Measurements from ENCODE around the gene DSCAML1. TPM values are rescaled to one million over a fixed set of nuclear protein-coding genes. Genes with fewer than 3 reads are reported as not detected.

DSCAML1 gene
- total RNA-seq, 1 experiment from 2014 or later: not detected

DNA sequence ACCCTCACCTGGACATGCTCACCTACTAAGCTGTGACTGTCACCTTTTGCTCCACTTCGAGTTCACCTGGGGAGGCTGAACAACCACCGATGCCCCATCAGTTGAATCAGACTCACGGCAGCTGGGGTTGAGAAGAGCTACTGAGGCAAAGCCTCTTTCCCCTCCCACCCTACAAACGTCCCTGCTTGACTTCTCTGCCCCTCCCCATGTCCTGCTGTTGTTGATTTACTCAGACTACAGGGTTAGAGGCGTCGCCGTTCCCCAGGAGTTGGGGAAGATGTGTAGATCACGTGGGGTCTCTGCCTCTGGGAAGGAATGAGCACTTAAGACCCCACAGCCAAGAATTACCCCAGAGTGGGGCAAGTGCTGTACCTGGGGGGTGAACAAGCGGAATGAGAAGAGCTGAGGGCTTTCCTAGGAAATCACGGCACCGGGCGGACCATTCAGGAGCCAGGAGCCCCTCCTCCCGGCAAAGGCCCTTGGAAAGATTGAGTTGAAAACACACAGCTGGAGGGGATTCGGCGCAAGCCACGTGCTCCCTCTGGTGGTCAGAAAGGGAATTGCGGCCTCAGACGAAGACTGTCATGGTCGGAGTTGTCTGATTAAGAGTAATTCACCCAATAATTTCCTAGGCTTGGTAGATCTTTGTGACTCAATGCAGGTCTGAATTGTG is 20.5 kb upstream of the DSCAML1 start:
- intact Hi-C loops (cut with micrococcal nuclease): loop anchor here (1.0 to 2.0 kb wide), 2 partner anchors 391 to 585 kb away; partner anchors contain the start of genes PCSK7 and RNF214
- Histone ChIP-seq H3K27ac (ENCODE audit: low read depth, low read length) (no peak overlapping the region; the same call in 1 of the 2 replicates), H4K20me1 (ENCODE audit: insufficient read depth) (no peaks in the 10 kb centered on the region), H3K4me1 (ENCODE audit: control insufficient read depth in 1 of 2, insufficient read depth in 2 of 2, low read length in 2 of 2) (peaks cover 15 to 63% of the 10 kb centered on the region in 2 experiments), H3K27me3 (ENCODE audit: insufficient read depth, low read length) (no peaks in the 10 kb centered on the region), H3K9me2 (ENCODE audit: insufficient read depth) (no peaks in the 10 kb centered on the region), H2AFZ (ENCODE audit: low read depth, low read length, poor library complexity, severe bottlenecking) (peak overlapping the region; percentile 87), H3K9me3 (ENCODE audit: control insufficient read depth in 1 of 2, insufficient read depth in 1 of 2, low read depth in 1 of 2, low read length in 2 of 2) (no peaks in the 10 kb centered on the region), H3K9ac (ENCODE audit: low read length) (0 out of 2 replicates have a peak overlapping the region, but pooled peaks have one; percentile 21), H3K36me3 (ENCODE audit: control insufficient read depth in 1 of 2, insufficient read depth in 2 of 2, low read length in 2 of 2) (no peaks in the 10 kb centered on the region), H3K4me3 (replicated peaks in 1 of 2; ENCODE audit: low read depth in 1 of 2, low read length in 2 of 2) (no peak overlapping the region), H3K4me2 (ENCODE audit: low read length) (peak overlapping the region; percentile 63), H3K79me2 (ENCODE audit: insufficient read depth, low read length) (no peaks in the 10 kb centered on the region)
- ChIA-PET RAD21 (ENCODE audit: low non-redundant PET in 1 of 2, low total read pairs in 2 of 2, uncharacterized antibody in 2 of 2, unreplicated experiment in 2 of 2) (interaction anchor here (0.8 to 1.7 kb wide), 7 partner anchors 9 to 392 kb away, joined by 3 to 6 read pairs (median 3); no protein-coding TSS in a partner anchor), POLR2A (interaction anchor here (1.0 to 1.6 kb wide), 5 partner anchors 8 to 391 kb away, joined by 3 to 4 read pairs (median 3); no protein-coding TSS in a partner anchor), CTCF (interaction anchor here (0.6 to 10.0 kb wide), 13 partner anchors 9 to 393 kb away, joined by 3 to 224 read pairs (median 5); no protein-coding TSS in a partner anchor)
- BruUV-seq (replicated peaks): no TSS peak
- no peak for TF ChIP-seq JUND (IDR thresholded peaks at IDR 0.05)
- TF ChIP-seq SRF (IDR thresholded peaks at IDR 0.05; ENCODE audit: low read depth): no peak
- TF ChIP-seq, protein P1, sequence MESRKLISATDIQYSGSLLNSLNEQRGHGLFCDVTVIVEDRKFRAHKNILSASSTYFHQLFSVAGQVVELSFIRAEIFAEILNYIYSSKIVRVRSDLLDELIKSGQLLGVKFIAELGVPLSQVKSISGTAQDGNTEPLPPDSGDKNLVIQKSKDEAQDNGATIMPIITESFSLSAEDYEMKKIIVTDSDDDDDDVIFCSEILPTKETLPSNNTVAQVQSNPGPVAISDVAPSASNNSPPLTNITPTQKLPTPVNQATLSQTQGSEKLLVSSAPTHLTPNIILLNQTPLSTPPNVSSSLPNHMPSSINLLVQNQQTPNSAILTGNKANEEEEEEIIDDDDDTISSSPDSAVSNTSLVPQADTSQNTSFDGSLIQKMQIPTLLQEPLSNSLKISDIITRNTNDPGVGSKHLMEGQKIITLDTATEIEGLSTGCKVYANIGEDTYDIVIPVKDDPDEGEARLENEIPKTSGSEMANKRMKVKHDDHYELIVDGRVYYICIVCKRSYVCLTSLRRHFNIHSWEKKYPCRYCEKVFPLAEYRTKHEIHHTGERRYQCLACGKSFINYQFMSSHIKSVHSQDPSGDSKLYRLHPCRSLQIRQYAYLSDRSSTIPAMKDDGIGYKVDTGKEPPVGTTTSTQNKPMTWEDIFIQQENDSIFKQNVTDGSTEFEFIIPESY (IDR thresholded peaks at IDR 0.05; ENCODE audit: extremely low read depth, insufficient replicate concordance, low read length): no peak
- TF ChIP-seq, protein P2, sequence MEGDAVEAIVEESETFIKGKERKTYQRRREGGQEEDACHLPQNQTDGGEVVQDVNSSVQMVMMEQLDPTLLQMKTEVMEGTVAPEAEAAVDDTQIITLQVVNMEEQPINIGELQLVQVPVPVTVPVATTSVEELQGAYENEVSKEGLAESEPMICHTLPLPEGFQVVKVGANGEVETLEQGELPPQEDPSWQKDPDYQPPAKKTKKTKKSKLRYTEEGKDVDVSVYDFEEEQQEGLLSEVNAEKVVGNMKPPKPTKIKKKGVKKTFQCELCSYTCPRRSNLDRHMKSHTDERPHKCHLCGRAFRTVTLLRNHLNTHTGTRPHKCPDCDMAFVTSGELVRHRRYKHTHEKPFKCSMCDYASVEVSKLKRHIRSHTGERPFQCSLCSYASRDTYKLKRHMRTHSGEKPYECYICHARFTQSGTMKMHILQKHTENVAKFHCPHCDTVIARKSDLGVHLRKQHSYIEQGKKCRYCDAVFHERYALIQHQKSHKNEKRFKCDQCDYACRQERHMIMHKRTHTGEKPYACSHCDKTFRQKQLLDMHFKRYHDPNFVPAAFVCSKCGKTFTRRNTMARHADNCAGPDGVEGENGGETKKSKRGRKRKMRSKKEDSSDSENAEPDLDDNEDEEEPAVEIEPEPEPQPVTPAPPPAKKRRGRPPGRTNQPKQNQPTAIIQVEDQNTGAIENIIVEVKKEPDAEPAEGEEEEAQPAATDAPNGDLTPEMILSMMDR (IDR thresholded peaks at IDR 0.05 in 2 of 3, conservative IDR thresholded peaks at IDR 0.05 in 1 of 3; ENCODE audit: borderline replicate concordance in 1 of 3, insufficient read depth in 1 of 3, low read depth in 2 of 3, low read length in 2 of 3): peak in 2 of 3 experiments; percentile 99; a peak in 4 of 6 replicates
- no peak for TF ChIP-seq ZFX (IDR thresholded peaks at IDR 0.05)
- no peak for TF ChIP-seq ZNF274 (IDR thresholded peaks at IDR 0.05; ENCODE audit: low read depth, low read length)
- TF ChIP-seq, protein P3, sequence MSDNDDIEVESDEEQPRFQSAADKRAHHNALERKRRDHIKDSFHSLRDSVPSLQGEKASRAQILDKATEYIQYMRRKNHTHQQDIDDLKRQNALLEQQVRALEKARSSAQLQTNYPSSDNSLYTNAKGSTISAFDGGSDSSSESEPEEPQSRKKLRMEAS (IDR thresholded peaks at IDR 0.05): no peak
- ATAC-seq: peak; percentile 72
- DNase-seq (ENCODE audit: low read depth, low spot score): peak; percentile 63

Data from HCT116 (cell line).